ENCODE measurements around the gene PRKCE. TPM values are rescaled to one million over a fixed set of nuclear protein-coding genes. Genes with fewer than 3 reads are reported as not detected.

The PRKCE gene
- total RNA-seq, 1 experiment from 2014 or later: 1.3 TPM

DNA sequence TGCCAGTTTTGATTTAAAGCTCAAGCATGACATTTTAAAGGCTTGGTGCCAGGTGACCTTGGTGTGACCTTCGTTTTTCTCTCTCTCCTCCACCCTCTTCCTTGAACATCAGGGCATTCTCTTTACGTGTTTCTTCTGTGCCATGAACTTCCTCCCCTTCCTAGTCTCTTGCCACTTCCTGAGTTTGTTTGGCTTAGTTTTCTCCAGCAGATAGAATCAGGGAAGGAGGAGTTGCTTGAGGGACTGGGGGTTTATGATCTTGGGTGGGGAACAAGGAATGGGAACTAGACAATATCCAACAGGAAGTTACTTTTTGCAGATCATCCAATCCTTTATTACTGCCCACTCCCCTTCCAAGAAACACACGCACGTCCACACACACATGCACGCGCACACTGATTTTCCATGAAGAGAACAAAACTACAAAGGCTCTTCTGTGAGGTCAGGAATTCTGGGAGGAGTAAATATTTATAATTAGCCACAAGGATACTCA lies 435.1 kb downstream of the PRKCE start:
- Histone ChIP-seq H2BK5ac (ENCODE audit: insufficient read length, low read length) (no peak overlapping the region), H3T11ph (ENCODE audit: low read length) (no peak overlapping the region), H2AFZ (ENCODE audit: low read length) (no peak overlapping the region), H3K23ac (ENCODE audit: insufficient read length, low read depth, low read length) (no peak overlapping the region), H3K4ac (ENCODE audit: low read depth, low read length) (no peak overlapping the region), H2BK120ac (ENCODE audit: low read depth, low read length, poor library complexity, severe bottlenecking) (no peak overlapping the region), H3K79me2 (ENCODE audit: insufficient read depth, low read length) (no peaks in the 10 kb centered on the region), H2BK15ac (ENCODE audit: low read depth, low read length) (no peak overlapping the region), H3K18ac (ENCODE audit: insufficient read length, low read depth, low read length) (no peak overlapping the region), H3K27me3 (ENCODE audit: insufficient read depth, low read length) (no peaks in the 10 kb centered on the region), H4K20me1 (ENCODE audit: control insufficient read depth, insufficient read depth, insufficient read length) (no peaks in the 10 kb centered on the region), H3K79me1 (ENCODE audit: insufficient read depth, low read depth, low read length, poor library complexity, severe bottlenecking) (no peaks in the 10 kb centered on the region), H3K4me2 (ENCODE audit: insufficient read depth, insufficient read length, low read length) (no peak overlapping the region), H4K8ac (replicated peaks; ENCODE audit: insufficient read length, low read depth, low read length) (no peak overlapping the region), H3K9me3 (ENCODE audit: control insufficient read depth, low read depth, low read length) (no peaks in the 10 kb centered on the region), H2BK12ac (ENCODE audit: insufficient read length, low read depth, low read length) (no peak overlapping the region), H3K56ac (ENCODE audit: insufficient read length, low read depth, low read length) (no peak overlapping the region), H3K23me2 (ENCODE audit: insufficient read length, low read depth, low read length, poor library complexity, severe bottlenecking) (no peaks in the 10 kb centered on the region), H3K4me1 (ENCODE audit: insufficient read depth, low read length) (peaks cover 2% of the 10 kb centered on the region; the same call in 1 of the 2 replicates), H3K9ac (ENCODE audit: extremely low read depth, insufficient read length, low read length) (no peak overlapping the region), H3K27ac (ENCODE audit: insufficient read length, low read depth, low read length) (no peak overlapping the region), H3K14ac (ENCODE audit: insufficient read depth, low read length) (no peak overlapping the region), H2BK20ac (ENCODE audit: low read depth, low read length, poor library complexity, severe bottlenecking) (no peak overlapping the region), H4K91ac (ENCODE audit: insufficient read length, low read depth, low read length) (no peak overlapping the region), H4K5ac (ENCODE audit: insufficient read length, low read depth, low read length) (no peak overlapping the region), H2AK5ac (ENCODE audit: insufficient read length, low read length) (no peak overlapping the region)
- Mint-ChIP-seq H3K27ac (peak overlapping the region in 2 of 3 experiments; percentile 54 to 66; a peak in 2 of 7 replicates), H3K36me3 (ENCODE audit: insufficient read depth in 1 of 3, low read depth in 3 of 3) (no peaks in the 10 kb centered on the region), H3K9me3 (no peaks in the 10 kb centered on the region), H3K4me1 (peaks cover 6% of the 10 kb centered on the region in 2 experiments), H3K4me3 (no peak overlapping the region), H3K27me3 (ENCODE audit: low read depth) (peaks cover 5% of the 10 kb centered on the region)
- TF ChIP-seq, protein P1, sequence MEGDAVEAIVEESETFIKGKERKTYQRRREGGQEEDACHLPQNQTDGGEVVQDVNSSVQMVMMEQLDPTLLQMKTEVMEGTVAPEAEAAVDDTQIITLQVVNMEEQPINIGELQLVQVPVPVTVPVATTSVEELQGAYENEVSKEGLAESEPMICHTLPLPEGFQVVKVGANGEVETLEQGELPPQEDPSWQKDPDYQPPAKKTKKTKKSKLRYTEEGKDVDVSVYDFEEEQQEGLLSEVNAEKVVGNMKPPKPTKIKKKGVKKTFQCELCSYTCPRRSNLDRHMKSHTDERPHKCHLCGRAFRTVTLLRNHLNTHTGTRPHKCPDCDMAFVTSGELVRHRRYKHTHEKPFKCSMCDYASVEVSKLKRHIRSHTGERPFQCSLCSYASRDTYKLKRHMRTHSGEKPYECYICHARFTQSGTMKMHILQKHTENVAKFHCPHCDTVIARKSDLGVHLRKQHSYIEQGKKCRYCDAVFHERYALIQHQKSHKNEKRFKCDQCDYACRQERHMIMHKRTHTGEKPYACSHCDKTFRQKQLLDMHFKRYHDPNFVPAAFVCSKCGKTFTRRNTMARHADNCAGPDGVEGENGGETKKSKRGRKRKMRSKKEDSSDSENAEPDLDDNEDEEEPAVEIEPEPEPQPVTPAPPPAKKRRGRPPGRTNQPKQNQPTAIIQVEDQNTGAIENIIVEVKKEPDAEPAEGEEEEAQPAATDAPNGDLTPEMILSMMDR (conservative IDR thresholded peaks at IDR 0.05): no peak
- WGBS (ENCODE audit: extremely low coverage, insufficient read length, low lambda C conversion rate): no CpG with 5 or more reads among the region's 6 CpGs
- DNase-seq: no peak
